ENCODE data around the gene CLEC1B.

- no peak for TF ChIP-seq EZH2 (IDR thresholded peaks at IDR 0.05; ENCODE audit: insufficient read depth, poor library complexity, severe bottlenecking)
- no peak for TF ChIP-seq EZH2phosphoT487 (IDR thresholded peaks at IDR 0.05; ENCODE audit: insufficient read depth, low read depth)
These were observed 32.9 kb upstream of the CLEC1B start for GRCh38 chr12:10031771-10032175.
